GM18520 (cell line): Measurements from ENCODE around the gene CERCAM.
"Not testable (repeated sequence)": the region's sequence is repeated elsewhere in the genome, so short reads cannot be mapped to it uniquely, and the experiment has no call there.

ENCODE experiments used
- ATAC-seq: cut with Tn5 transposase; IDR thresholded peaks from one replicate; pipeline ENCODE4 v1.9.1; 2021; ENCODE audit not compliant: unreplicated experiment

Gene CERCAM

DNA sequence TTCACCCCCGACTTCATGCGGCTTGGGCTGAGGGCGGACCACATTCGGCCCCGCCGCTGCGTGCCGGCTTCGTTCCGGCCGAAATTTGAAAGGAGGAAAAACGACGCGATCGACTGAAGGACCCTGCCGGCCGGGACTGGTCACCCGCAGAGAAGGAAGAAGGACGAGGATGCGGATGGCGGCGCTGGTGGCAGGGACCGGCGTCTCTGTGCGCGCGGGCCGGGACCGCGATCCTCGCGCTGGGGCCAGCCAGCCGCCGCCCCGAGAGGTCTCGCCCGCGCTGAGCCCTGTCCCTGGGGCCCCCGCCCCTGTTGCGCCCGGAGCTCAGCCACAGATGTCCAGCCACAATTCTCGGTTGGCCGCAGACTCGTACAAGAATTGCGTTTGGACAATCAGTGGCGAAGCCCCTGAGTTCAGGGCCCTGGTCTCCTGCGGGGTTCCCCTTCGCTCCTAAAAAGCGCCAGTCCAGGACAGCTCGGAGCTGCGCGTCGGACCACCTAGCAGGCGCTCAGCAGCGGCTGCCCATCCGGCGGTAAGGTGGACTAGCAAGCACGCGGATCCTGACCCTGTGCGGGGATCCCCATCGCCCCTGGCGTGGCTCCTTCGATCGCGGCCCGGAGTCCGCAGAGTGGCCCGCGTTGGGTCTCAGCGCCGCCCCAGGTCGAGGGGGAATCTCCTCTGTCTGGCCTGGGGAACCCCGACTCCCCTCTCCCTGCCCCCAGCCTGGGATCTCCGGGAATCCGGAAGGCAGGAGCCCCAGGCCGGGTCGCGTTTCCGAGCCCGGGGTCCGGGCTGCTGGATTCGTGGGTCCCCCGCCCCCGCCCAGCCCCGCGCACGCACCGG, 28.1 kb upstream of the CERCAM start:
- no peak for ATAC-seq

DNA sequence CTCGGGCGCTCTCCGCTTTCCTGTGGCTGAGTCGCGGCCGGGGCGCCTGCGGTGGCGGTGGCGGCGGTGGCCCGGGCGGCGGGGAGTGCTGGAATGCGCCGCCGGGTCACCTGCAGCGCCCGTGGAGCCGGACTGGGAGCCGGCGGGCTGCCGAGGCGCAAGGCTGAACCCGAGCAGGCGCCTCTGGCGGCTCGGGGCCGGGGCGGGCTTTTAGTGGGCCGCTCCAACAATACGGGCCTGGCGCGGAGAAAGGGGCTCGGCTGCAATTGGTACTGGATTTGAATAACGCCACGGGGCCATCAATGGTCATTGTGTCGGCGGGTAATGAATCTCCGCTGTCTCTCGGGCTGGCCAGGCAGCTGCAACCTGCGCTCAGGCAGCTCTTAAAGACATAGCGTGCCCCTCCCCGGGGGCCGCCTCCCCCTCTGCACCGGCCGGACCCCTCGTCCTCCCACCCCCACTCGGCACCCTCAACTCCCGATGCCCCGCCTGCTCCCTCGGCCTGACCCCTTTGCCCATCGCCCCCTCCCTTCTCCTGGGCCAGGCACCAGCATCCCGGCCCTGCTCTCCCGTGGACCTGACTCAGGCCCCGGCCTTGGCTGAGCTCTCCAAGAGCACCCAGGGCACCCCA, 27.4 kb upstream of the CERCAM start:
- ATAC-seq, result no peak

DNA sequence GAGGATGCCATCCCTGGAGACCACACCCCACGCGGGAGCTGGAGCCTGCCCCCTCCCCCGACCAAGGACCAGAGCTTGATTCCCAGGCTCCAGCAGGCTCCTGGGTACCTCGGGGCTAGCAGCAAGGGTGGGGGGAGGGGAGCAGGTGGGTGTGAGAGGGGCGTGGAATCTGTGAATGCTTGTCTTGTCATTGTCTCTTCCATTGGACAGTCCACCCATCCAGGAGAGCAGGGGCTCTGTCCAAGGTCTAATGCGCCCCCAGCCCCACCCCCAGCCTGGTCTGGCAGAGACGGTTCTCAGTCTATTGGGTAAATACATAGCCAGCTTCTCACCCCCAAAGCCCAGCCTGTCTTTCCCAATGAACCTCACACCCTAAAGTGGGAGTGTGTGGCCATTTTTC, 26.7 kb upstream of the CERCAM start:
- no peak for ATAC-seq

DNA sequence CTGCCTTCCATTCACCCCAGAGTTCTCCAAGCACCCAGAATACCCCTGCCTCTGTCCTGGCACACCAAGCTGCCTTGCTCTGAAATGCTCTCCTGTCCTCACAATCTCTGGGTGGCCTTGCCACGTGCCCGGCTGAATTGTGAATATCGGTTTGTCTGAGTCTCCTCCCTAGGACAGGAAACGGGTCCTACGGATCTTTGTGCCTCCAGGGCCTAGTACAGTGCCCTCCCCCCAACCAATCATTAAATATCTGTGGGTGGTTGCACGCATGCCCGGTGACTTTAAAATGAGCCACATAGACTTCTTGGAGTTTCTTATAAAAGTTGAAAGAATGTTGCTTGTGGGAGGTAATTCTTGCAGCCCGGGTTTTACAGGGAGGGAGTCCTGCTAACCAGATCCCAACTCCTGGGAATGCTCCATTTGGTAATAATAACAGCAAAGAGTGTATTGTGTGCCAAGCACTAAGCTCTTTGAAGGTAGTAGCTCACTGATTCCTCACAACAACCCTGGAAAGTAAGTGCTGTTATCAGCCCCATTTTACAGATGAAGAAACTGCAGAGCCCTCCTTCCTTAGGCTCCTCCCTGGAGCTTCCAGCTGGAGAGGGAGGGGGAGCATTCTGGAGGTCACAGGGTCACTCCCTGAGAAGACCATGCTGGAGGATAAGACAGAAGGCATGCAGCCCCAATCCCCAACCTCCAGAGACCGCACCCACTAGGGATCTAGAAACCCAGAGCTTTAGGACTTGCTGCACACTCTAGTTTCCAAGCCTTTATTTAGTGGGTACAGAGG, 26.1 kb upstream of the CERCAM start:
- no peak for ATAC-seq

- ATAC-seq, result no peak
Observed at GRCh38 chr9:128396970-128397613, 23.6 kb upstream of the CERCAM start.

- no peak for ATAC-seq
Observed at GRCh38 chr9:128397831-128398230, 22.8 kb upstream of the CERCAM start.

DNA sequence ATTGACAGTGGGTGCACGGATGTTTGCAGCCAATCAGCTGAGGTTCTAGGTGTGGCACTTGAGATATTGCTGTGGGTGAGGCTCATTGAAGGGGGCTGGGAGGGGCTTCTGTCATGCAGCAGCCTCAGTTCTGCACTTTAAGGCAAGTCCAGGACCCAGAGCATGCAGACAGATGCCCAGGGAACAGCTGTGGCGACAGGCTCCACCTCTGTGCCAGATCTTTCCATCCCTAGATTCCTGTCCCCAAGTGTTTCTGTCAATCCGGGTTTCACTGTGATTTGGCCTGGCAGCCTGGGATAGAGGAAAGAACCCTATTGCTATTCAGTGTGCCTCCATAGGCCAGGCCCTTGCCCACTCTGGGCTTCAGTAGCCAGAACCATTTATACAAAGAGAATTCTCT, 20.8 kb upstream of the CERCAM start:
- no peak for ATAC-seq

DNA sequence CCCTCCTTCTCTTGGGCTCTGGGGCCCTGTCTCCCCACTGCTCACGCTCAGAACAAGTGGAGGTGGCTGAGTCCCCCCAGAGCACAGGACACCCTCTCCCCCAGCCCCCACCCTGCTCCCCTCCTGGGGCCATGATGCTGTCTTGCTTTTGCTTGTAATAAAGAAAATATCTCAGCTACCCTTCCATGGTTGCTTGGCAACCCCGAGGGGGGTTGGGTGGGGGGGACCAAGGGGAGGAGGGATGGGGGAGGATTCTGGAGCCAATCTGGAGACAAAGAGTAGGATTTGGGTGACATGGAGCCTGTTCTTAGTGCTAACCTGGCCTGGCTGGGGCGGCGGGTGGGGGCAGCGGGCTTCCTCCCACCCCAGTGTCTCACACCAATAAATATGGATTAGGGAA, 16.1 kb upstream of the CERCAM start:
- ATAC-seq, result no peak

- ATAC-seq, result no peak
Observed at GRCh38 chr9:128405077-128405779, 15.4 kb upstream of the CERCAM start.

DNA sequence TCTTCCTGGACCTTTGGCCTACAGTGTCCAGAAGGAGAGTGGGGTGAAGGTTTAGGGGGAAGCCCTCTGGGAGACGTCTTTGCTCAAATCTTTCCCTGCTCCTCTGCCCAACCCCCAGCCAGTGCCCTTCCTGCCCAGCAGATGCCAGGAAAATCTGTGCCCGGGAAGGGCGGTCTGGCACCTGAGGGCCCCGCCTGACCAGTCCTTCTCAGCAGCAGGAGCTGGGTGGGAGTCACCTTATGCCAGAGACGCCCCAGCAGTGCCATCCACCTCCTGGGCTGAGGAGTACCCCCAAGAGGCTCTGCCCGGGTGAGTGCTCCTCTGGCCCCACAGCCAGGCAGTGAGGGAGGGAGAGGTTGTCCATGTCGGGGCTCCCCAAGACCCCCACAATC, 14.9 kb upstream of the CERCAM start:
- no peak for ATAC-seq

DNA sequence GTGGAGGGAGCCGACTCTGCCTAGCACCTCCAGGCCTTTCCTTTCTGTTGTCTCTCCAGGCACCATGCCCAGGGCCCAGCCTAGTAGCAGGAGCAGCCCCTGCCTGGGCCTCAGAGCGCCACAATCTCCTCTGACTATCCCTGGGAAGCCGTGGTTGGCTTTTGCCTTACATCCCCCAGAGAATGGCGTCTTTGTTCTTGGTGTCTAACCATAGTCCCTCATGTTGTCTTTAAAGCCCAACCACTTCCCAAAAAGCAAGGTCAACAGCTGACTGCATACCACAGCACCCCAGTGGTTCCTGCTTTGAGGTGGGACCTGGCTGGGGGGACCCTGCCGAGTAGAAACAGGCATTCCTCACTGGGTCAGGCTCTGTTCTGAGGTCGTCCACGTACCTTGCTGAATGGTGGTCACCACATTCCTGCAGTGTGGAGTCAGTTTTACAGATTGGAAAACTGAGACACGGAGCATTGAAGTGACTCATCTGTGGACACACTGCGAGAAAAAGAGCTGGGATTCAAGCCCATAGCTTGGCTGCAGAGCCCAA, 13.7 kb upstream of the CERCAM start:
- ATAC-seq, result no peak

GRCh38 chr9:128408963-128409431, 11.7 kb upstream of the CERCAM start:
- ATAC-seq, result no peak

DNA sequence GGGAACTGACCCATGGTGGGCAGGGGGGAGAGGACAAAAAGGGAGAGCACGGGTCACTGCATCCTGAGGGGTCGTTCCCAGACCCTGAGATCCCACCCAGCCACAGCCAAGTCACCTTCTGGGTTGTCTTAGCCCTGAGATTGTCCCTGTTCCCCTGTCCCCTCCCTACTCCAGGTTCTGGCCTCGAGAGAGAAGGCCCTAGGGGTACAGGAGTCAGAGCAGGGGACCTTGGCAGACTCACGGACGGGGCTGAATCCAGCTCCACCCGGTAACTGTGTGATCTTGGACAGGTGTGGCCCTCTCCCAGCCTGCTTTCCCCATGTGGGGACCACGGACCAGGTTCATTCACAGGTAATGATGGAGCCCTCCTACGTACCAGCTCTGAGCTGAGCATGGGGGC, 11.2 kb upstream of the CERCAM start:
- no peak for ATAC-seq

GRCh38 chr9:128409978-128410377, 10.7 kb upstream of the CERCAM start:
- no peak for ATAC-seq

DNA sequence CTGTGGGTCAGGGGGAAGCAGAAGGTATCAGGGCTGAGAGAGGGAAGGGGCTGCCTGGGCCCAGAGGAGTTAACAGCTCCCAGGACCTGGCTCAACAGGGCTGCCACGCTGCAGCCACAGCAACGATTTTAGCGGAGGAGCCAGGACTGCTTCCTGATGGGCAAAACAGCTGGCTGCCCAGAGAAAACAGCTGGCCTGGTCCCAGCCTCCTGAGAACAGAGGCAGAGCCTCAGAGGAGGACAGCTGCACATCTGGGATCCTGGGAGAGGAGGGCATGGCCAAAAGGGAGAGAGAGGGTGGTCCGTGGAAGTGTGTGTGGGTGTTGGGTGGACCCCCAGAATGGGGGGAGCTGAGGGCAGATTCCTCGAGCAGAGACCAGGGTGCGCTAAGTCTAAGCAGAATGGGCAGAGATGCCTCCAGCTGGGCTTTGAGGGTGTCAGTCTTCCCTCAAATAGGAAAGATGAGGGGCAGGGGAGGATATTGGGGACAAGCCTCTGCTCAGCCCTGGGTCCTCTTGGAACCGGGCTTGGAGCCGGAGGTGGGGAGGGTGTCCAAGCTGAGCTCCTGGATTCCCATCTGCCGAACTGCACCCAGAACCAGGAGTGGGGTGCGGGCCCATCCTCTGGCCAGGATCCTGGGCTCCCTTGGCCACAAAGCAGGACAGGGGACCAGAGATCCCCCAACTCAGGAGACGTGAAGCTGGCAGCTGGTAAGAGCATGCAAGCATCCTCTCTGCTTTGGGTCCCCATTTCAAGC, 9.1 kb upstream of the CERCAM start:
- no peak for ATAC-seq

DNA sequence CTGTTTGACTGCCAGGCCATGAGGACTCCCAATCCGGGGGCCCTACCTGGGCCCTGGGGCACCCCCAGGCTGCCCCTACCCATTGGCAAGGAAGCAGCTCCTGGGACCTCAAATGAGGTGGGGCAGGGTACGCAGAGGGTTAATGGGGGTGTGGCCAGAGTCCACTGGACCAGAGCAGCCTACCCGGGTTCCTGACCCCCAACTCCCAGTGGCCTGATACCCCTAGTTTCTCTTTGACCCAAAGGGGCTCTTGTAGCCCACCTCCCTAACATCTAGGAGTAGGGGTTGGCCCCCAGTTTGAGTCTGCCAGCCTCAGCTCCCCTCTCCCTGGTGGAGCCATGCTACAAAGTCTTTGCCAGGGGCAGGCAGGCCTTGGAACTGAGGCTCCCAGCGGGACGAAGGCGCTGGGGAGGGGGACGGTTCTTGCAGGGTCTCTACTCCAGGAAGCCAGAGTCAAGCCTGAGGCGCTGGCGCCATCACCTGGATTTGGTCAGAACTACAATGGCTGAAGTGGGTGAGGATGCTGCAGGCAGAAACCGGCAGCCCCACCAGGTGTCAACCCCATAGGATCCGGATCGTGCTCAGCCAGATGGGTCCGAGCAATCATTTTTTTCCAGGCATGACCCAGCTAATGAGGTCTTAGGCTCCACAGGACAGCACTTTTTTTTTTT, 8.4 kb upstream of the CERCAM start:
- no peak for ATAC-seq

DNA sequence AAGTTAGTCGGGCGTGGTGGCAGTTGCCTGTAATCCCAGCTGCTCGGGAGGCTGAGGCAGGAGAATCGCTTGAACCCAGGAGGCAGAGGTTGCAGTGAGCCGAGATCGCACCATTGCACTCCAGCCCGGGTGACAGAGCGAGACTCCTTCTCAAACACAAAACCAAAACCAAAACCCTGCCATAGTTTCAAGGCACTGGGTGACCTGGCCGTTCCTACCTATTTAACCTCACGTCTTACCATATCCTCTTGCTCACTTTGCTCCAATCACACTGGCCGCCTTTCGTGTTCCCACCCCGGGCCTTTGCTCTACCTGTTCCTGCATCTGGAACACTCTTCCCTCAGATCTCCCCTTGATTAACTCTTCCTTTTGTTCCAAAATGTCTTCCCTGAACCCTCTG, 6.9 kb upstream of the CERCAM start:
- ATAC-seq, result not testable (repeated sequence)

DNA sequence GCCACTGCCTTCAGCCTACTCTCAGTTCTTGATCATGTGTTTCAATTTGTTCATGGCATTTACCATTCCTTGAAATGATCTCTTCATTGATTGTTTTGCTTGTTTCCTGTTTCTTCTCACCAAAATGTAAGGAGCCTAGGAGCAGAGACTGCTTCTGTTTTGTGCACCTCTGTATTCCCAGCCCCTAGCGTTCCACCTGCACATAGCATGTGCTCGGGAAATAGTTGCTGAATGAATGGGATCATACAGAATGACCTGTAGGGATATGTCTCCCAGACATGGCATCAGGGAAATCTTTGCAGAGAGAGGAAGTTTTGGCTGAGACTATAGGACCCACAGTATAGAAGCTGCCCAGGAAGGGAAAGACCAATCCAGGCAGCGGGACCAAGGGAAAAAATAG, 6.2 kb upstream of the CERCAM start:
- ATAC-seq, result no peak

GRCh38 chr9:128415281-128415680, 5.4 kb upstream of the CERCAM start:
- ATAC-seq, result no peak
